ENCODE data around the gene SND1.
"Not testable (repeated sequence)": the region's sequence is repeated elsewhere in the genome, so short reads cannot be mapped to it uniquely, and the experiment has no call there.

Gene SND1

GRCh38 chr7:127954357-127954748 lies 302.4 kb downstream of the SND1 start:
- no peak overlapping the region for H3K4me3 ChIP-seq (ENCODE audit: low read length)
- TF ChIP-seq CTCF (conservative IDR thresholded peaks at IDR 0.05; ENCODE audit: low read length), result no peak
- no peak for DNase-seq (ENCODE audit: low read depth)

GRCh38 chr7:127955051-127955531 lies 303.1 kb downstream of the SND1 start:
- TF ChIP-seq CTCF (conservative IDR thresholded peaks at IDR 0.05; ENCODE audit: low read length), result no peak
- no peak overlapping the region for H3K4me3 ChIP-seq (ENCODE audit: low read length)
- DNase-seq (ENCODE audit: low read depth), result no peak

- TF ChIP-seq CTCF (conservative IDR thresholded peaks at IDR 0.05; ENCODE audit: low read length), result no peak
- DNase-seq (ENCODE audit: low read depth), result no peak
Observed at GRCh38 chr7:127957886-127958285, 305.9 kb downstream of the SND1 start.

GRCh38 chr7:127959770-127960169 lies 307.8 kb downstream of the SND1 start:
- TF ChIP-seq CTCF (conservative IDR thresholded peaks at IDR 0.05; ENCODE audit: low read length), result no peak
- no peak for DNase-seq (ENCODE audit: low read depth)
- no peak overlapping the region for H3K4me3 ChIP-seq (ENCODE audit: low read length)

More at GRCh38 chr7:127957886-127958285, 305.9 kb downstream of the SND1 start:
- no peak overlapping the region for H3K4me3 ChIP-seq (ENCODE audit: low read length)

- DNase-seq (ENCODE audit: low read depth), result no peak
- no peak overlapping the region for H3K4me3 ChIP-seq (ENCODE audit: low read length)
- TF ChIP-seq CTCF (conservative IDR thresholded peaks at IDR 0.05; ENCODE audit: low read length), result no peak
Observed at GRCh38 chr7:127961786-127962453, 309.9 kb downstream of the SND1 start.

DNA sequence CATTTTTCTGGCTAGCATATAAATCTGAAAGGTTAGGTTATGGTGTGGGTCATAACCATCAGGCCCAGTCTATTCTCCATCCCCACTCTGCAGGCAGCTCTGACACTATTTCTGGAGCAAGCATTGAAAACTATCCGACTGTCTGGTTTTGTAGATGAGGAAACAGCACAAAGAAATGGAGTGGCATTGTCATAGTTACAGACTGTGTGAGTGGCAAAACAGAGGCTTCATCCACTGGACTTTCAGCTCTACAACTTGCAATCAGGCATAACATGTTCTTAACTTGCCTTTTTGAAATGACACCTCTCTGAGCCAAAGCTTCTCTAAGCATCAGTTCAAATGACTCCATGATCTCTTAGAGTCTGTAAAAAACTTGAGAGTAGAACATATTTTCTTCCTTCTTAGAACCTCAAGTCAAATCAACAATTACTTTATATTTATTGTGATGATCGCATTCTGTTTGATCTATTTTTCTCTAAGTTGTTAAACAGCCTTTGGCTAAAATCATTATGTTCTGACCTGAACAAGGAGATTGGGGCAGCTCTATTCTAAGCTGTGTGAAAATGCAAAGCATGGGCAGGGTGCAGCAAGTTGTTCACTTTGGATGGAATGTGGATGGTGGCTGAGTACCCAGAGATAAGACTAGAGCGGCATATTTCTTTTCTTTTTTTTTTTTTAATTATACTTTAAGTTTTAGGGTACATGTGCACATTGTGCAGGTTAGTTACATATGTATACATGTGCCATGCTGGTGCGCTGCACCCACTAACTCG lies 310.8 kb downstream of the SND1 start:
- no peak overlapping the region for H3K4me3 ChIP-seq (ENCODE audit: low read length)
- no peak for TF ChIP-seq CTCF (conservative IDR thresholded peaks at IDR 0.05; ENCODE audit: low read length)
- DNase-seq (ENCODE audit: low read depth), result no peak

GRCh38 chr7:127963850-127964249 lies 311.9 kb downstream of the SND1 start:
- H3K4me3 ChIP-seq (ENCODE audit: low read length); DNase-seq (ENCODE audit: low read depth): not testable (repeated sequence)
